Islet precursor cell (in vitro differentiated cells): ENCODE data around the gene SULT2B1.

Source experiments
- DNase-seq: peaks from one replicate; pipeline ENCODE4 v3.0.0-alpha.2; 2018

SULT2B1 gene

GRCh38 chr19:48603850-48604249 is 51.9 kb downstream of the SULT2B1 start:
- DNase-seq, result no peak

GRCh38 chr19:48606463-48607358 is 54.7 kb downstream of the SULT2B1 start, which contains the start of gene SPACA4:
SPACA4 (plus strand) TSS chr19:48606742; CDS start chr19:48606979, 237 bp downstream.
- DNase-seq, result no peak

- DNase-seq, result no peak
Observed at GRCh38 chr19:48607359-48607755, 55.4 kb downstream of the SULT2B1 start.

- DNase-seq, result peak; percentile 70
Observed at GRCh38 chr19:48608798-48609263, 56.9 kb downstream of the SULT2B1 start.

GRCh38 chr19:48609571-48610108 is 57.7 kb downstream of the SULT2B1 start:
- no peak for DNase-seq

GRCh38 chr19:48611872-48612271 is 59.9 kb downstream of the SULT2B1 start:
- DNase-seq, result no peak

- DNase-seq, result no peak
Observed at GRCh38 chr19:48613024-48613851, 61.3 kb downstream of the SULT2B1 start.

- no peak for DNase-seq
Observed at GRCh38 chr19:48613852-48614435, 62.0 kb downstream of the SULT2B1 start.

- DNase-seq, result peak; percentile 71
Observed at GRCh38 chr19:48614436-48615230, 62.7 kb downstream of the SULT2B1 start, which contains the start of gene FAM83E. FAM83E (minus strand) TSS chr19:48615076; CDS start chr19:48613372, 1,704 bp downstream.

GRCh38 chr19:48615231-48616040 is 63.5 kb downstream of the SULT2B1 start:
- DNase-seq, result peak; percentile 56

GRCh38 chr19:48616041-48616436 is 64.1 kb downstream of the SULT2B1 start:
- no peak for DNase-seq

GRCh38 chr19:48616491-48617056 is 64.6 kb downstream of the SULT2B1 start:
- no peak for DNase-seq

- peak; percentile 60 for DNase-seq
Observed at GRCh38 chr19:48617146-48617937, 65.4 kb downstream of the SULT2B1 start.

- no peak for DNase-seq
Observed at GRCh38 chr19:48618278-48618915, 66.4 kb downstream of the SULT2B1 start.

- DNase-seq, result peak; percentile 100
Observed at GRCh38 chr19:48618916-48619691, 67.1 kb downstream of the SULT2B1 start, which contains the start of the genes RPL18 and SPHK2. RPL18 (minus strand) TSS chr19:48619178; CDS start chr19:48619143, 35 bp downstream. SPHK2 (plus strand) TSS chr19:48619506; CDS start chr19:48620515, 1,009 bp downstream.

- DNase-seq, result no peak
Observed at GRCh38 chr19:48619692-48620585, 68.0 kb downstream of the SULT2B1 start.

- DNase-seq, result no peak
Observed at GRCh38 chr19:48623556-48624066, 71.6 kb downstream of the SULT2B1 start.
